Hindlimb muscle (tissue), 1 donor: ENCODE measurements around the gene TMEM255B. TPM values are rescaled to one million over a fixed set of nuclear protein-coding genes. Genes with fewer than 3 reads are reported as not detected.
A peak's percentile ranks its signal among the peaks of the same experiment; 100 is the strongest.
"Not testable (repeated sequence)": the region's sequence is repeated elsewhere in the genome, so short reads cannot be mapped to it uniquely, and the experiment has no call there.

Experiments used
- DNase-seq: peaks from one replicate; pipeline ENCODE4 v3.0.0-alpha.2; 2013
- polyA plus RNA-seq: library from polyadenylated mRNA; unstranded; fragments of 120-200 nt; gene quantifications from one replicate; pipeline ENCODE4 v1.2.1, GENCODE V29; 2013; ENCODE audit not compliant: insufficient read length

TMEM255B gene
- polyA plus RNA-seq, 1 donor = 7.8 TPM

DNA sequence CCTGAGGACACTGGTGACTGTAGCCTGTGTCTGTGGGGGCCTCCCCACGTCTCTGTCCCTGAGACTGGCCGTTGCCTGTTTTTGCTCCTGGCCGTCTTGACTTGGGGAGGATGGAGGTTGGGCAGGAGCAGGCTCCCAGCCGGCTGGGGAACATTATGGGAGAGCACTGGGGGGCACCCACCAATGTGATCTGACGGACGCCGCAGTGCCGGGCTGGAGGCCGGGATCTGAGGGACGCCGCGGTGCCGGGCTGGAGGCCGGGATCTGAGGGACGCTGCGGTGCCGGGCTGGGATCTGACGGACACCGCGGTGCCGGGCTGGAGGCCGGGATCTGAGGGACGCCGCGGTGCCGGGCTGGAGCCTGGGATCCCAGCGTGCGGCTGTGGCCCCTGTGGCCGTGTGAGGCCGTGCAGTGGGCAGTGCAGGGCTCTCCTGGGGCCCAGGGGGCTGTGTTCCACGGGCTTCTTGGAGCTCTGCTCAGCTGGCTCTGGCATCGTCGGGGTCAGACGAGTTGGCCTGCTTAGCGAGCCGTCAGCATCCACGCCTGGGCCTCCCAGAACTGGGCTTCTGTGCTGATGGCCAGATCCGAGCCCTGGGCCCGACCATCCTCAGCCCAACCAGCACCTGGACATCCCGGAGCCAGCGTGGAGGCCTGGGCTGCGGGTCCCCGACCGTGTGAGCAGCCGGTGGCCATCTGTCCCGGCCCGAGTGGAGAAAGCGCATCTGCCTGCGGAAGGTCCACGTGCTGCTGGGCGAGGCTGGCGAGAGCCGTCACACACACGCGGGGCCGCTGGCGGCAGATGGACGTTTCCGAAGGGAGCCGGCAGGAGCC is 59.0 kb downstream of the TMEM255B start:
- DNase-seq = no peak

DNA sequence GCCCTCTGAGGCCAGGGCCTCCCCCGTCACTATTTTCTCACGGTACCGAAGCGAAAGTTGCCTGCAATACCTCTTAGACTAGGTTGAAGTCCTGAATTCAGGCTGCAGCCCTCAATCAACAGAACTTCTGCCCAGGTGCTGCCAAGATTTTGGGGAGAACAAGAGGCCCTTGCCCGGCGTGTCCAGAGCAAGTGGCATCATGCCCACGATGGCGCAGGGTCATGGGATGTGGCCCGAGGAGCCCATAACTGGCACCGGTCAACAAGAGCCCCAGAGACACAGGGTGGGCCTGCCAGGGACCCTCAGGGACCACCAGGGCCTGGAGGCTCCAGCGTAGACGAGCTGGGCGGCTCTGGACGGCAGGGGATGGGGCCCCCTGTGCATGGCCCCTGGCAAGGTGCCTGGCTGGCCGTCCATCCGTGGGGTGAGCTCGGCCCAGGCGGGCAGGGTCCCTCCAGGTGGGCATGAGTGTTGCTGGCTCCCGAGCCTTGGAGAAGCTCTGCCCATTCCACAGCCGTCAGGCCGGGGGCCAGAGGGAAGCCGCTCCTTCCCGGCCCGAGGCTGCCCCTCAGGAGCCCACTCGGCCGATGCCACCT is 59.8 kb downstream of the TMEM255B start:
- no peak for DNase-seq

DNA sequence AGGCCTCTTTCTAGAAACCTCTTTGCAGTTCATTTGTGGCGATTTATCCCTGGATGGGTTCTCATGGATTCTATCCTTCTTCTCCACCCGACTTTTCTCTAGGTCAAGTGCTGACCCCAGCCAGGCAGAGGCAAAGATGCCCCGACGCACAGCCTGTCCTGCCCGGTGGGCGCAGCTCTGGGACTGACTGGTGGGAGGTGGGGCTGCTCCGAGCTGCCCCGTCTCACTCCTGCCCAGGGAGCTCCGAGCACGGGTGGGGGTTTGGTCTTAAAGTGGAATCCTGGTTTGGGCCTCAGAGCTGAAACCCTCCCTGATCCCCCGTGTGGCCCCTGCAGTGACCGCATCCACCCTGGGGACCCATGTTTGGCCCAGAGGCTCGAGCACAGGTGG is 60.3 kb downstream of the TMEM255B start:
- DNase-seq = no peak

DNA sequence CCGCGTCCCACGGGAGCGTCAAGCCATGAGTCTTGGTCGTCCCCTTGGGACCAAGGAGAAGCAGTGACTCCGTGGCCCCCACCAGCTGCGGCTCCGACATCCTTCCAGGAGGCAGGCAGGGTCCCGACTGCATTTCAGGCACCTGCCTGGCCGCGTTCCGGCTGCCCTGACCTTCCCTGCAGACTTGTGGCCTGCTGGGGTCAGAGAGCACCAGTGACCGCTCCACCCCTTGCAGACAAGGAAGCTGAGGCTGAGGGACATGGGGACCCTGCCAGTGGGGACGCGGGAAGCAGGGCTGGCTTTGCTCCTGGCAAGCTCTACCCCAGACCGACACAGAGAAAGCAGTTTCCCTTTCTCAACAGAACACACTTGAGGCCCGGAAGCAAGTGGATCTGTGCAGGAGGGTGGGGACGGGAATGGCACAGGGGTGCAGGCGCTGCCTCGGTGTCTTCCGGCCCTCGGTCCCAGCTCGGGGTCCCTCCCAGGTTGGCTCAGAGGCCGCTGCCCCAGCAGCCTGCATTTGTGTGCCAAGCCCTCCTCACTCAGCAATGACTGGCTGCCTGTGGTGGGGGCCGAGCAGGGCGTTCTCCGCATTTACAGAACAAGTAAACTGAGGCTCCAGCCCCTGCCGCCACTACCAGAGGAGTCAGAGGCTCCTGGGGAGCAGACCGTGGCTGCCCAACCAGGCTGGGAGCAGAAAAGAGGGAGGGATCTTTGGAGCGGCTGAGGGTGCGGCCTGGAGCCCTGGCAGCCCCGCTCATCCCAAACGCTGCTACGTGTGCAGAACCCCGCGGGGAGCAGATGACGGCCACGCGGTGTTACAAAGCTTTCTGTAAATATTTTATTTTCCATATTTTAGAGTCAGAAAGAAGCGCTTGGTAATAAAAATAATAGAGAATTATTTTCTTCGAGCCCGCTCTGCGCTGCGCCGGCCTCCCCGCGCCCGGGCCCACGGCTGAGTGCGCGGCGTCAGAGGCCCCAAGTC is 61.0 kb downstream of the TMEM255B start:
- DNase-seq = no peak

GRCh38 chr13:113820813-113821651 is 62.0 kb downstream of the TMEM255B start:
- DNase-seq = peak; percentile 69

DNA sequence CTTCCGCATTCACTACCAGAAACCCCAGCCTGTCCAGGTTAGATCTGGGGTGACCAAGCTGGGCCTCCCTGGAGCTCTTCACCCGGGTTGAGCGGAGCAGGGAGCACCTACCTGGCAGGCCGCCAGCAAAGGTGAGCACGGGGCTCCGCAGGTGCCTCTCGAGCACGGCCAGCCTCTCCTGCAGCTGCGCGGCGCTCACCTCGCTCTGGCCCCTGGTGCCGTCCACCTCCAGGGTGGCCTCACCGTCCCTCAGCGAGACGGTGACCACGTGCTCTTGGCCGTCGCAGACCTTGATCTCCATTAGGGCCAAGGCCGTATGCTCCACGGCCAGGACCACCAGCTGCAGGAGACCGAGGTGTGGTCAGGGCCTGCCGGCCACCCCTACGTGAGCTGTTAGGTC is 62.8 kb downstream of the TMEM255B start:
- no peak for DNase-seq

DNA sequence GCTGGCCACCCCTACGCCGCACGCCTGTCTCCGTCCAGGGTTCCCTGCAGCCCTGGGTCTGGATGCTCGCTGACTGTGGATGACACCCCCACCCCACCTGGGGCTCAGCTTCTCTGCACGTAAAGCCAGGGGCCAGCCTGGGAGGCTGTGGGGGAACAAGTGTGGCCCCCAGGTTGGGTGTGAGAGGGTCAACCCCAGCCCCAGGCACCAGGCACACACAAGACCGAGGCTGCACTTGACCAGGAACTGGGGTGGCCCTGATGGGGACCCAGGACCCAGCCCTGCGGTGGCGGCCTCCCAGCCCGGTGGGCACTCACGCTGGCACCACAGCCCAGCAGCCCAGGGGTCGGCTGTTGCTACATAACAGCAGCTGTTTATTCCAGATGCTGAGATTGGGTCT is 63.2 kb downstream of the TMEM255B start:
- no peak for DNase-seq

DNA sequence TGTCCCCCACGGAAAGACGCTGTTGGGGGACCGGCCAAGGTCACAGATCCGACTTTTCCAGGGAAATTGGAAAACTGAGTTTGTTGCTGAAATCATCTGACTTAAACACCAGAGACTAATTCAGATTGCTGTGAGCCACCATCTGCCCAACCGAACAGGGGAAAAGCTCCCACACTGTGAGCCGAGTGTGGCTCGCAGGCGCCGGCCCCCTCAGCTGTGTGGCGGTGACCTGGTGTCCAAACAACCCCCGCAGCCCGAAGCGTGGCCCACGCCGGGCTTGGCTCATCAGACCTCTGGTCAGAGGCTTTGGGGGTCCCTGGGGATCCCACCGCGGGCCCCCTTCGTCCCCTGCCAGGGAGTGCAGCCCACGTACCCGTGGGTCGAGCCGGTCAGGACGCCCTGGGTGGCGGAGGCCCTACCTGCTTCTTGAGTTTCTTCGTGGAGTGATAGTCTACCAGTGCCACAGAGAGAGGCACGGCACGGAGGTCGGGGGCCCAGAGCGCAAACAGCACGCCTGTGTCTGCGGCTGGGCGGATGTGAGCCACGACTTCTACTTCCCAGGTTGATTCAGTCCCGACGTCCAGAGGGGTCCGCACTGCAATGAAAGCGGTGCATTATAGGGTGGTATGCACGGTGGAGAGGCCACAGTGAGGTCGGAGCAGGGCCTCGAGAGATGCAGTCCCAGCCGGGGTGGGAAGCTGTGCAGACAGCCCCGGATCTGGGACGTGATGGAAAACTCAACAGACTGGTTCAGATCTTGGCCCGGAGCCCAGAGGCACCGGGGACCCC is 64.1 kb downstream of the TMEM255B start:
- no peak for DNase-seq

GRCh38 chr13:113823771-113824170 is 64.7 kb downstream of the TMEM255B start:
- DNase-seq = no peak

- no peak for DNase-seq
These were observed 66.8 kb downstream of the TMEM255B start for GRCh38 chr13:113825841-113826240.

DNA sequence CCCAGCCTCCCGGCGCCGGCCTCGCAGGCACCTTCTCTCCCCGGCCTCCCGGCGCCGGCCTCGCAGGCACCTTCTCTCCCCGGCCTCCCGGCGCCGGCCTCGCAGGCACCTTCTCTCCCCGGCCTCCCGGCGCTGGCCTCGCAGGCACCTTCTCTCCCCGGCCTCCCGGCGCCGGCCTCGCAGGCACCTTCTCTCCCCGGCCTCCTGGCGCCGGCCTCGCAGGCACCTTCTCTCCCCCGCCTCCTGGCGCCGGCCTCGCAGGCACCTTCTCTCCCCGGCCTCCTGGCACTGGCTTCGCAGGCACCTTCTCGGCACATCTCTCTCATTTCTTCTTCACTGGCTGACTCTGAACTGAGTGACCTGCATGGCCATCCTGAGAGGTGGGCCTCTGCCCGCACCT is 67.4 kb downstream of the TMEM255B start:
- DNase-seq = not testable (repeated sequence)

DNA sequence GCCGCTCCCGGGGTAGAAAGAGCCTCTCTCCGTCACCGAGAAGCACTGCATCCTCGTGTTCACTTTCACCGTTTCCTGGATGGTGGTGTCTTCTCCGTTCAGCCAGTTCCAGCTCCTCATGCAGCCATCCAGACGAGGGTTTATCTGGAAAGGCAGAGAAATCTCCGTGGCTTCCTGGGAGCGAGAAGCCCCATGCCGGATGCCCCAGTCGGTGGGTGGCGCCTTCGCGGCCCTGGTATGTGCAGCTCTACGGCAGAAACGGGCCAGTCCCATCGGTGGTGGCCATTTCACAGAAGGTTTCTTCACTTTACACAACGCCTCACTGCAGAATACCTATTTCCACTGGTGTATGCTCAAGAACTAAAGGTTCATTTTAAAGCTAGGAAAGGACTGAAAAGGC is 68.0 kb downstream of the TMEM255B start:
- no peak for DNase-seq

DNA sequence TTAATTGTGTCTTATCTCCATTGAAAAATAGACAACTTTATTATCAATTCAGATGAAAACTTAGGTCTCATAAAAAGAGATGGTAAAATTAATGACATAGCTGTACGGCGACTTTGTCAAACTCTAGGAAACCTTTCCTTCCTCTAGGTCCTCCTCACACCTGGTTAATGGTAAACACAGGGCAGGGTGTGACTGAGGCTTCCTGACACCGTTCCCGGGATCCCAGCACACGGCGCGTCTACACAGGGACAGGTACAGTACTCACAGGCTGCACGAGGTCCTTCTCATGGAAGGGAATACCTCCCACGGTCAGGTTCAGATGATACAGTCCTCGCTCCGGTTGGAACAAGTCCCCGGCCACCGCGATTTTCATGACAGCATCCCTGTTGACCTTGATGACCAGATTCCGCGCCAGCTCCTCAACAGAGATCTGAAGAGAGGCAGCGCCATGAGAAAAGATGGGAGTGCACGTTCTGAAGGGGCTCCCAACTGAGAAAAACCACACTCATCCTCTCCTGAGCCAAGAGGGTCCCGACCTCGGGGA is 69.3 kb downstream of the TMEM255B start:
- no peak for DNase-seq

DNA sequence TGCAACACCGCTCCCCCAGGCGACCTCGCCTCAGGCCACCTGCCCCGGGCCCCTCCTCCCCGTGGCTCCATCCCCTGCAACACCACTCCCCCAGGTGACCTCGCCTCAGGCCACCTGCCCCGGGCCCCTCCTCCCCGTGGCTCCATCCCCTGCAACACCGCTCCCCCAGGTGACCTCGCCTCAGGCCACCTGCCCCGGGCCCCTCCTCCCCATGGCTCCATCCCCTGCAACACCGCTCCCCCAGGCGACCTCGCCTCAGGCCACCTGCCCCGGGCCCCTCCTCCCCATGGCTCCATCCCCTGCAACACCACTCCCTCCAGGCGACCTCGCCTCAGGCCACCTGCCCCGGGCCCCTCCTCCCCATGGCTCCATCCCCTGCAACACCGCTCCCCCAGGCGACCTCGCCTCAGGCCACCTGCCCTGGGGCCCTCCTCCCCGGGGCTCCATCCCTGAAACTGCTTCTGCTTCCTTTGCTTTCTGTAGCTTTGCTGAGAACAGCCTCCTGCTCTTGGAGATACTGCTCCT is 71.5 kb downstream of the TMEM255B start:
- not testable (repeated sequence) for DNase-seq

- no peak for DNase-seq
These were observed 72.0 kb downstream of the TMEM255B start for GRCh38 chr13:113831061-113831460.

- DNase-seq = no peak
These were observed 73.2 kb downstream of the TMEM255B start for GRCh38 chr13:113832205-113832604.

DNA sequence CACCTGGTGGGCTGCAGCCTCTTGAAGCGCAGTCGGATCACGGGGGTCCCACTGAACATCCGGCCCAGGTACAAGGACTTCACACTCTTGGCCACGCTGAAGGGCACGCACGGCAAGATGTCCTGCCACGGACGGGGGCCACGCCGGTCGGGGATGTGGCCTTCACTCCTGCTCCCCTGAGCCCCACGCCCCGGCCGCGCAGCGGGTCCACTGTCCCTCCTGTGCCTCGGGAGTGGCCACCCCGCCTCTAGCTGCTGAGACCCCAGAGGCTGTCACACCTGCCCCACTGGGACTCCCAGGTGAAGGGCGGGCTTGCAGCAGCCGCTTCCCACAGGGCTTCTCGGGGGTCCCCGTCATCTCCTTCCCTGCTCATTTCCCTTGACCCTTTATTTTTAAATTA is 73.6 kb downstream of the TMEM255B start:
- no peak for DNase-seq

DNA sequence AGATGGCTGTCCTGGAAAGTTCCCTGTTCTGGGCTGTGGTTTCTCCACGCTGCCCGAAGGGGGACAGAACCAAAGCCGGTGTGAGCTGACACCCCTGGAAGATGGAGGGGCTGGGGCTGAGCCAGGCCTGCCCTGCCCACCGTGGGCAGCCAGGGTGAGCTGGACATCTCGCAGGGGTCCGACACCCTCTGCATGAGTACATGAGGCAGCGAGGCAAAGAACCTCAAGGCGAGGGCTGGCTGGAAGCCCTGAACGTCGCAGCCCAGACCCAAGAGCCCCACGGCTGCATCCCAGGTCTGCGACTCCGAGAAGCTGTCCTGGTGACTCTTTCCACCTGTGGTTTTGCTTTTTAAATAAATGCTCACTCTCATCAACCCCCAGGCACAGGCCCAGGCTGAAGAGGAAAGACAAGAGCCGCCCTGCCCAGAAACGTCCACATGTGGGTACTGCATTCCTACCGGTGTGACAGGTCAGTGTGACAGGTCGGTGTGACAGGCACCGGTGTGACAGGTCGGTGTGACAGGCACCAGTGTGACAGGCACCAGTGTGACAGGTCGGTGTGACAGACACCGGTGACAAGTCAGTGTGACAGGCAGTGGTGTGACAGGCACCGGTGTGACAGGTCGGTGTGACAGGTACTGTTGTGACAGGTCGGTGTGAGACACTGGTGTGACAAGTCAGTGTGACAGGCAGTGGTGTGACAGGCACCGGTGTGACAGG is 74.2 kb downstream of the TMEM255B start:
- no peak for DNase-seq

DNA sequence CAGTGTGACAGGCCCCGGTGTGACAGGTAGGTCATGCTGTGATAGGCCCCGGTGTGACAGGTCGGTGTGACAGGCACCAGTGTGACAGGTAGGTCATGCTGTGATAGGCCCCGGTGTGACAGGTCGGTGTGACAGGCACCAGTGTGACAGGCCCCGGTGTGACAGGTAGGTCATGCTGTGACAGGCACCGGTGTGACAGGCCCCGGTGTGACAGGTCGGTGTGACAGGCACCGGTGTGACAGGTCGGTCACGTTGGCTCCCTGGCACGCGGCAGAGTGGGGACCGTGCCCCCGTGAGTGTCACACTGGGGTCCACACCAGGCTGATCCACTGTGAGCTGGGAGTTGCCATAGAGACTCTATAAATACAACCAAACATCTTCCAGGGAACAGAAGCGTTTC is 75.0 kb downstream of the TMEM255B start:
- not testable (repeated sequence) for DNase-seq
